HG03196 (cell line): ENCODE measurements around the gene ASMTL.

Source experiments
- ATAC-seq: cut with Tn5 transposase; IDR thresholded peaks from one replicate; pipeline ENCODE4 v1.9.1; 2021; ENCODE audit not compliant: unreplicated experiment

Gene ASMTL

GRCh38 chrX:1358793-1359476 is 93.8 kb downstream of the ASMTL start:
- no peak for ATAC-seq

DNA sequence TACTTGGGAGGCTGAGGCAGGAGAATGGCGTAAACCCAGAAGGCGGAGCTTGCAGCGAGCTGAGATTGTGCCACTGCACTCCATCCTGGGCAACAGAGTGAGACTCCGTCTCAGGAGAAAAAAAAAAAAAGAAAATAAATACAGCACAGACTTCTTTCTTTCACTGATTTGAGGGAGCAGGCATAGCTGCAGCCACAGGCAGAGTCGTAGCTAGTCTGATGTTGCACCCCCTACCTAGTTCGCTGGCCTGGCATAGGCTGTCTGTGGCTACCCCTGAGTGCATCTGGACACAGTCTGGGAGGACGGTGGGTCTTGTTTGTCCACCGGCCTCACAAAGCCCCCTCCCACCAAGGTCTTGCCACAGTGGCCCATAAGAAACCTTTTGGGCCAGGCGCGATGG is 94.7 kb downstream of the ASMTL start:
- no peak for ATAC-seq

DNA sequence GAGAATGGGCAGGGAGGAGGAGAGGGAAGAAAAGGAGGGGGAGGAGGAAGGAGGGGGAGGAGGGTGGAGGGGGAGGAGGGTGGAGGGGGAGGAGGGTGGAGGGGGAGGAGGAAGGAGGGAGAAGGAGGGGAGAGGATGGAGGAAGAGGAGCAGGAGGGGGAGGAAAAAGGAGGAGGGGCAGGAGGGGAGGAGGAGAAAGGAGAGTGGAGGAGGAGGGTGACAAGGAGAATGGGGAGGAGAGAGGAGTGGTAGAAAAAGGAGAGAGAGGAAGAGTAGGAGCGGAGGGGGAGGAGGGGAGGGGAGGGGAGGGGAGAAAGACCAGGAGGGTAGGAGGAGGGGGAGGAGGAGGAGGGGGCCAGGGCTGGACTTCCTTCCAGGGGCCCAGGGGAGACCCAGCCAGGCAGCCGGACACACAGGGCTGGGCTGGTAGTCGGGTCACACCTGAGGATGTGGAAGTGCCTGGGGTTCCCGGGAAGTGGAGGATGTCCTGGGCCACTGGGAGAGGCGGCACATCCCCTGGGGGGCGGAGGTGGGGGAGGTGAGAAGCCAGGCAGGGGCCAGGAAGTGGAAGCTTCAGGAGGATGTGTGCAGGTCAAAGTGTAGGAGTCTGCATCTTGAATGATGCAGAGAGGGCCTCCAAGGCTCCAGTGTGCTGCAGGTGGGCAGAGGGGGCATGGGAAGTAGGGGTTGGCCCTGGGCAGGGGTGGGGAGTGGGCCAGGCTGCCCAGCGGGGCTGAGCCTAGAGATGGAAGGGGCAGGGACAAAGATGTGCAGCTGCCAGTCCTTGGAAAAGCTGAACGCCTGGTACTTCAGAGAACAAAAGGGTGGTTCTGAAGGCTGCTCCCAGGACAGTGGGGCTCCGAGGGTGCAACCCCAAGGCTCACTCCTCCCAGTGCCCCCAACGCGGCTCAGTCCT is 97.3 kb downstream of the ASMTL start:
- no peak for ATAC-seq

DNA sequence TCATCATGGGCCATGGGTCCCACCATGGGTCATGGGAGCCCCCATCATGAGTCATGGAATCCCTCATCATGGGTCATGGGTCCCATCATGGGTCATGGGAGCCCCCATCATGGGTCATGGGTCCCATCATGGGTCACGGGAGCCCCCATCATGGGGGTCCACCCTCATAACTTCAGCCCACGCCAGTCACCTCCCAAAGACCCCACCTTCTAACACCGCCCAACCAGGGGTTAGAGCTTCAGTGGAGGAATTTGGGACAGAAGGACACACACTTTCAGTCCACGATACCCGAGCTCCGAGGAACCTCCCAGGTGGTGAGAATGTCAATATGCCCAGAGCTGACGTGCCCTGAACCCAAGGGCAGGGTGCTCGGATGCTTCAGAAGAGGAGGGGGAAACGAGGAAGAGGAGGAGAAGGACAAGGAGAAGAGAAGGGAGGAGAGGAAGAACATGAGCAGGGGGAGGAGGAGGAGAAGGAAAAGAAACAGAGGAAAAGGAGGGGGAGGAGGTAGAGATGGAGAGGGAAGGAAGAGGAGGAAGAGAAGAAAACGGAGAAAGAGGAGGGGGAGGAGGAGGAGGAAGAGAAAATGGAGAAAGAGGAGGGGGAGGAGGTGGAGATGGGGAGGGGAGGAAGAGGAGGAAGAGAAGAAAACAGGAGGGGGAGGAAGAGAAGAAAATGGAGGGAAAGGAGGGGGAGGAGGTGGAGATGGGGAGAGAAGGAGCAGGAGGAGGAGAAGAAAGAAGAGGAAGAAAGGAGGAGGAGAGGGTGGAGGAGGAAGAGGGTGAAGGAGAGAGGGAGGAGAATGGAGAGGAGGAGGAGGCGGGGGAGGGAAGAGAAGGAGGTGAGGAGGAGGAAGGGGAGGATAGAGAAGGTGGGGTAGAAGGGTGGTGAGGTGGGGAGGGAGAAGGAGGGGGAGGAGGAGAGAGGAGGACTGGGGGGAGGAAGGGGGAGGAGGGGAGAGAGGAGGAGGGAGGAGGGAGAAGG is 98.4 kb downstream of the ASMTL start:
- ATAC-seq: no peak
